ENCODE results near the gene BLOC1S4. TPM values are rescaled to one million over a fixed set of nuclear protein-coding genes. Genes with fewer than 3 reads are reported as not detected.

Gene BLOC1S4
- total RNA-seq, 1 donor from 2014 or later: 10.2 TPM

- DNase-seq (ENCODE audit: low spot score in 2 of 2): no peak
- FAIRE-seq: no peak
Measured at GRCh38 chr4:6689506-6689960, 26.4 kb upstream of the BLOC1S4 start.

- FAIRE-seq (no peak), DNase-seq (ENCODE audit: low spot score in 2 of 2) (no peak)
Measured at GRCh38 chr4:6692379-6692778, 23.6 kb upstream of the BLOC1S4 start.

- no peak for FAIRE-seq
- no peak for DNase-seq (ENCODE audit: low spot score in 2 of 2)
Measured at GRCh38 chr4:6692806-6693205, 23.2 kb upstream of the BLOC1S4 start.

- FAIRE-seq: no peak
- DNase-seq (ENCODE audit: low spot score in 2 of 2): no peak
Measured at GRCh38 chr4:6693231-6694176, 22.5 kb upstream of the BLOC1S4 start, which contains the start of gene S100P. S100P (plus strand) TSS chr4:6693878; CDS start chr4:6693933, 55 bp downstream.

GRCh38 chr4:6694177-6694901, 21.6 kb upstream of the BLOC1S4 start:
- FAIRE-seq (no peak), DNase-seq (ENCODE audit: low spot score in 2 of 2) (no peak)

GRCh38 chr4:6695660-6696610, 20.0 kb upstream of the BLOC1S4 start:
- no peak for FAIRE-seq
- DNase-seq (ENCODE audit: low spot score in 2 of 2): no peak

- DNase-seq (ENCODE audit: low spot score in 2 of 2): no peak
- no peak for FAIRE-seq
Measured at GRCh38 chr4:6696611-6697010, 19.4 kb upstream of the BLOC1S4 start.

GRCh38 chr4:6697131-6697530, 18.8 kb upstream of the BLOC1S4 start:
- FAIRE-seq (no peak), DNase-seq (ENCODE audit: low spot score in 2 of 2) (no peak)

GRCh38 chr4:6699388-6699787, 16.6 kb upstream of the BLOC1S4 start:
- FAIRE-seq (no peak), DNase-seq (ENCODE audit: low spot score in 2 of 2) (no peak)

GRCh38 chr4:6699903-6700302, 16.1 kb upstream of the BLOC1S4 start:
- FAIRE-seq (no peak), DNase-seq (ENCODE audit: low spot score in 2 of 2) (no peak)

- FAIRE-seq (no peak), DNase-seq (ENCODE audit: low spot score in 2 of 2) (no peak)
Measured at GRCh38 chr4:6701371-6701770, 14.6 kb upstream of the BLOC1S4 start.

GRCh38 chr4:6702761-6703160, 13.2 kb upstream of the BLOC1S4 start:
- no peak for FAIRE-seq
- no peak for DNase-seq (ENCODE audit: low spot score in 2 of 2)

- DNase-seq (ENCODE audit: low spot score in 2 of 2) (no peak), FAIRE-seq (no peak)
Measured at GRCh38 chr4:6703786-6704185, 12.2 kb upstream of the BLOC1S4 start.

GRCh38 chr4:6705646-6706045, 10.3 kb upstream of the BLOC1S4 start:
- DNase-seq (ENCODE audit: low spot score in 2 of 2): no peak
- no peak for FAIRE-seq

- no peak for FAIRE-seq
- no peak for DNase-seq (ENCODE audit: low spot score in 2 of 2)
Measured at GRCh38 chr4:6706173-6706572, 9.8 kb upstream of the BLOC1S4 start.

- DNase-seq (ENCODE audit: low spot score in 2 of 2) (peak; percentile 80 to 87), FAIRE-seq (no peak)
Measured at GRCh38 chr4:6709230-6710114, 6.5 kb upstream of the BLOC1S4 start, which contains the start of gene MRFAP1L1. MRFAP1L1 (minus strand) TSS chr4:6709865; CDS start chr4:6709629, 236 bp downstream.

GRCh38 chr4:6710282-6710681, 5.7 kb upstream of the BLOC1S4 start:
- FAIRE-seq (no peak), DNase-seq (ENCODE audit: low spot score in 2 of 2) (no peak)

GRCh38 chr4:6710996-6711395, 5.0 kb upstream of the BLOC1S4 start:
- DNase-seq (ENCODE audit: low spot score in 2 of 2) (no peak), FAIRE-seq (no peak)

- DNase-seq (ENCODE audit: low spot score in 2 of 2): no peak
- no peak for FAIRE-seq
Measured at GRCh38 chr4:6714954-6715353, 1.0 kb upstream of the BLOC1S4 start.
